Endothelial cell of umbilical vein (primary cell): ENCODE measurements around the gene FAM83F. TPM values are rescaled to one million over a fixed set of nuclear protein-coding genes. Genes with fewer than 3 reads are reported as not detected.

Source experiments
- BruUV-seq: library from RNA; stranded (reverse); fragments of 400-500 nt; replicated peaks from 2 replicates; lab custom pipeline; 2021; lab: Mats Ljungman, UMichigan
- CTCF ChIA-PET: fragments of 300-600, 350-600 bp; sonication (Branson Sonifier 250); formaldehyde crosslinking; loops from one replicate; lab custom pipeline; 2021; ENCODE audit warnings: antibody characterized with exemption, inconsistent platforms; lab: Charles Lee
- POLR2A ChIA-PET: fragments of 300-600, 350-600 bp; sonication (Branson Sonifier 250); formaldehyde crosslinking; loops from one replicate; lab custom pipeline; 2021; ENCODE audit warnings: antibody characterized with exemption, inconsistent platforms; lab: Charles Lee
- DNase-seq: peaks from one replicate; pipeline ENCODE4 v3.0.0-alpha.2; 2011; ENCODE audit warnings: low read depth, low spot score
- FAIRE-seq: peaks from 2 replicates; lab custom pipeline; 2011; peaks lifted over from hg19 to GRCh38; lab: Jason Lieb, UNC
- H2AFZ ChIP-seq: 2 replicates; pipeline ENCODE4 v1.6.0; 2012; ENCODE audit warnings: low read depth, low read length, control low read depth, inconsistent platforms
- H3K27ac ChIP-seq: 2 replicates; pipeline ENCODE4 v1.5.1; 2011; ENCODE audit warnings: low read depth, mild to moderate bottlenecking, control low read depth, low read length, moderate library complexity; ENCODE audit not compliant: insufficient read depth
- H3K27me3 ChIP-seq, 2 experiments: 2 replicates each; pipeline versions ENCODE4 v1.6.0 to v1.6.1; 2011; ENCODE audit warnings: low read length in 2 of 2, mixed read lengths in 1 of 2; ENCODE audit not compliant: control insufficient read depth in 2 of 2, insufficient read depth in 2 of 2
- H3K36me3 ChIP-seq, 2 experiments: 2 replicates in 1 of 2; 3 replicates in 1 of 2; pipeline ENCODE4 v1.5.1; 2011; ENCODE audit warnings: low read length in 2 of 2, mild to moderate bottlenecking in 1 of 2, moderate library complexity in 1 of 2; ENCODE audit not compliant: control insufficient read depth in 2 of 2, insufficient read depth in 2 of 2; ENCODE audit errors: extremely low read depth in 1 of 2
- H3K4me1 ChIP-seq: 3 replicates; pipeline ENCODE4 v1.5.1; 2011; ENCODE audit warnings: mild to moderate bottlenecking, low read length; ENCODE audit not compliant: control insufficient read depth, insufficient read depth; ENCODE audit errors: extremely low read depth
- H3K4me2 ChIP-seq: 2 replicates; pipeline ENCODE4 v1.6.1; 2011; ENCODE audit warnings: low read length, control low read depth, mixed read lengths; ENCODE audit not compliant: insufficient read depth
- H3K4me3 ChIP-seq, 3 experiments: fragments of 200-600 bp in 1 of 3; sonication (generic), shearing (Covaris generic) in 1 of 3; replicated peaks in 1 of 3; 2 replicates each; pipeline ENCODE4 v1.5.1; 2011 to 2016; ENCODE audit warnings: control low read depth in 3 of 3, low read length in 3 of 3, mild to moderate bottlenecking in 2 of 3, inconsistent platforms in 1 of 3, low read depth in 1 of 3, moderate library complexity in 1 of 3; ENCODE audit not compliant: insufficient read depth in 1 of 3
- H3K79me2 ChIP-seq: 2 replicates; pipeline ENCODE4 v1.6.0; 2012; ENCODE audit warnings: low read length, inconsistent platforms; ENCODE audit not compliant: control insufficient read depth, insufficient read depth
- H3K9ac ChIP-seq: replicated peaks from 2 replicates; pipeline ENCODE3; 2011; ENCODE audit warnings: low read length, control low read depth; ENCODE audit not compliant: insufficient read depth; ENCODE audit errors: extremely low read depth
- H3K9me1 ChIP-seq: replicated peaks from 3 replicates; pipeline ENCODE4 v1.6.0; 2011; ENCODE audit warnings: mild to moderate bottlenecking, low read length; ENCODE audit not compliant: control insufficient read depth, insufficient read depth; ENCODE audit errors: extremely low read depth
- H3K9me3 ChIP-seq: replicated peaks from 2 replicates; pipeline ENCODE4 v1.5.1; 2012; ENCODE audit warnings: low read length, inconsistent platforms; ENCODE audit not compliant: control insufficient read depth, insufficient read depth
- H4K20me1 ChIP-seq: replicated peaks from 2 replicates; pipeline ENCODE3; 2011; ENCODE audit warnings: mild to moderate bottlenecking, low read length; ENCODE audit not compliant: control insufficient read depth, insufficient read depth; ENCODE audit errors: extremely low read depth
- EZH2 ChIP-seq: IDR thresholded peaks from 2 replicates; pipeline ENCODE4 v1.6.1; 2012; ENCODE audit warnings: borderline replicate concordance, low read depth, mild to moderate bottlenecking, moderate library complexity, low read length, inconsistent platforms; ENCODE audit not compliant: severe bottlenecking
- FOS ChIP-seq: IDR thresholded peaks from 2 replicates; pipeline ENCODE4 v1.6.1; 2011; ENCODE audit warnings: mild to moderate bottlenecking, low read length, moderate library complexity, borderline replicate concordance; ENCODE audit not compliant: insufficient read depth
- GATA2 ChIP-seq: IDR thresholded peaks from 2 replicates; pipeline ENCODE4 v1.7.0; 2011; ENCODE audit warnings: low read depth, mild to moderate bottlenecking, moderate library complexity, mixed read lengths, low read length; ENCODE audit not compliant: insufficient read length, insufficient read depth
- JUN ChIP-seq: IDR thresholded peaks from 2 replicates; pipeline ENCODE4 v1.6.1; 2011; ENCODE audit warnings: borderline replicate concordance, low read depth; ENCODE audit not compliant: insufficient read length, insufficient read depth
- MYC ChIP-seq: IDR thresholded peaks from one replicate; pipeline ENCODE4 v1.6.1; 2011; ENCODE audit warnings: mild to moderate bottlenecking, low read depth, low read length
- POLR2A ChIP-seq: IDR thresholded peaks from 2 replicates; pipeline ENCODE4 v1.6.1; 2012; ENCODE audit warnings: low read depth, mild to moderate bottlenecking, control low read depth, low read length
- POLR2AphosphoS5 ChIP-seq: IDR thresholded peaks from 2 replicates; pipeline ENCODE4 v1.6.1; 2012; ENCODE audit warnings: low read depth, mild to moderate bottlenecking, control low read depth, low read length, moderate library complexity; ENCODE audit not compliant: insufficient read depth
- dilution Hi-C: fragments of 300-500 bp; cut with MboI; formaldehyde crosslinking; loops from one replicate; pipeline ENCODE4 v1.15.0; 2019; ENCODE audit warnings: low sequenced_read_pairs; ENCODE audit not compliant: extremely low pct_ligation_motif_present
- intact Hi-C: fragments of 100-400 bp; cut with micrococcal nuclease; formaldehyde crosslinking; loops from one replicate; pipeline ENCODE4 v1.10.0; 2022
- polyA plus RNA-seq, 4 experiments: library from polyadenylated mRNA; depleted of rRNA in 3 of 4; stranded (reverse) in 3 of 4; unstranded in 1 of 4; fragments of >200 nt; gene quantifications; 2 replicates each; pipeline versions ENCODE4 v1.2.1 to v1.2.3, GENCODE V29; 2011 to 2012; ENCODE audit warnings: missing spikeins in 1 of 4
- total RNA-seq: library from RNA; stranded (reverse); gene quantifications from 2 replicates; pipeline ENCODE4 v1.2.3, GENCODE V29; 2021
- TF ChIP-seq, protein P1 (sequence below), 2 donors: IDR thresholded peaks; 1 replicate in 1 of 2; 2 replicates in 1 of 2; pipeline ENCODE4 v1.5.1; 2011; ENCODE audit warnings: low read length in 2 of 2, mild to moderate bottlenecking in 2 of 2, moderate library complexity in 2 of 2, control low read depth in 1 of 2, inconsistent platforms in 1 of 2, low read depth in 1 of 2; ENCODE audit not compliant: insufficient read depth in 1 of 2; ENCODE audit errors: extremely low read depth in 1 of 2
- TF ChIP-seq, protein P2 (sequence below): IDR thresholded peaks from 2 replicates; pipeline ENCODE4 v1.6.1; 2011; ENCODE audit not compliant: insufficient read depth, insufficient read length

Gene FAM83F
- total and polyA plus RNA-seq, 2 donors (not counting 3 experiments of a cell fraction or from before 2014, with no cell fraction given): not detected

DNA sequence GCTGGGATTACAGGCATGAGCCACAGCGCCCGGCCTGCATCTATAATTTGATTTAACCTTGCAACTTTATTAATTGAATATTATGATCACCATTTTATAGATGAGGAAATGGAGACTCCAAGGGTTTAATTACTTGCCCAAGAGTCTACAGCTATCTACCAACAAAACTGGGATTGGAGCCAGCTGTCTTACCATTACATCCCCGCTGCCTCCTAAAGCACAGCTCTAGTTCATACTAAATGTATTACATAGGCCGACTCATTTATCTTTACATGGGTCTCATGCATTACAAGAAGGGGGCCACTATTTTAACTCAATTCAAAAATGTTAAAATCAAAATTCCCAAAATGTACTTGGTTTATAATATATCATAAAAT, 48.6 kb upstream of the FAM83F start:
- H4K20me1 ChIP-seq: no peaks in the 10 kb centered on the region
- intact Hi-C loops (no loop called here), dilution Hi-C loops (no loop called here)
- POLR2A ChIA-PET: no interaction called here
- peaks cover 4 to 7% of the 10 kb centered on the region in 2 experiments for H3K27me3 ChIP-seq
- no peak for FAIRE-seq
- no TSS peak for BruUV-seq
- no peaks in the 10 kb centered on the region for H3K79me2 ChIP-seq
- no peak overlapping the region for H3K4me2 ChIP-seq
- no peaks in the 10 kb centered on the region for H3K4me1 ChIP-seq
- H2AFZ ChIP-seq: no peak overlapping the region
- H3K36me3 ChIP-seq: no peaks in the 10 kb centered on the region
- H3K9me1 ChIP-seq: no peaks in the 10 kb centered on the region
- no peak overlapping the region for H3K27ac ChIP-seq
- H3K9me3 ChIP-seq: no peaks in the 10 kb centered on the region
- CTCF ChIA-PET: no interaction called here
- no peak for TF ChIP-seq JUN
- TF ChIP-seq EZH2: no peak
- TF ChIP-seq, protein P1, sequence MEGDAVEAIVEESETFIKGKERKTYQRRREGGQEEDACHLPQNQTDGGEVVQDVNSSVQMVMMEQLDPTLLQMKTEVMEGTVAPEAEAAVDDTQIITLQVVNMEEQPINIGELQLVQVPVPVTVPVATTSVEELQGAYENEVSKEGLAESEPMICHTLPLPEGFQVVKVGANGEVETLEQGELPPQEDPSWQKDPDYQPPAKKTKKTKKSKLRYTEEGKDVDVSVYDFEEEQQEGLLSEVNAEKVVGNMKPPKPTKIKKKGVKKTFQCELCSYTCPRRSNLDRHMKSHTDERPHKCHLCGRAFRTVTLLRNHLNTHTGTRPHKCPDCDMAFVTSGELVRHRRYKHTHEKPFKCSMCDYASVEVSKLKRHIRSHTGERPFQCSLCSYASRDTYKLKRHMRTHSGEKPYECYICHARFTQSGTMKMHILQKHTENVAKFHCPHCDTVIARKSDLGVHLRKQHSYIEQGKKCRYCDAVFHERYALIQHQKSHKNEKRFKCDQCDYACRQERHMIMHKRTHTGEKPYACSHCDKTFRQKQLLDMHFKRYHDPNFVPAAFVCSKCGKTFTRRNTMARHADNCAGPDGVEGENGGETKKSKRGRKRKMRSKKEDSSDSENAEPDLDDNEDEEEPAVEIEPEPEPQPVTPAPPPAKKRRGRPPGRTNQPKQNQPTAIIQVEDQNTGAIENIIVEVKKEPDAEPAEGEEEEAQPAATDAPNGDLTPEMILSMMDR (IDR thresholded peaks at IDR 0.05; ENCODE audit: extremely low read depth in 1 of 2, insufficient read depth in 1 of 2, low read depth in 1 of 2, low read length in 2 of 2): no peak
- no peak for TF ChIP-seq POLR2AphosphoS5
- TF ChIP-seq FOS: no peak
- TF ChIP-seq POLR2A: no peak
- TF ChIP-seq MYC: no peak
- no peak for TF ChIP-seq GATA2
- TF ChIP-seq, protein P2, sequence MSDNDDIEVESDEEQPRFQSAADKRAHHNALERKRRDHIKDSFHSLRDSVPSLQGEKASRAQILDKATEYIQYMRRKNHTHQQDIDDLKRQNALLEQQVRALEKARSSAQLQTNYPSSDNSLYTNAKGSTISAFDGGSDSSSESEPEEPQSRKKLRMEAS: no peak
- no peak overlapping the region for H3K9ac ChIP-seq
- no peak overlapping the region for H3K4me3 ChIP-seq
- no peak for DNase-seq
